HCT116 (cell line): ENCODE measurements around the gene ARL4A.

Experiments used
- EZH2 ChIP-seq: fragments of 200-600 bp; sonication (generic); IDR thresholded peaks from 2 replicates; pipeline ENCODE4 v1.6.1; 2017; ENCODE audit warnings: antibody characterized with exemption, mixed run types
- RAD21 ChIP-seq: IDR thresholded peaks from 2 replicates; pipeline ENCODE4 v1.6.1; 2012; ENCODE audit warnings: low read depth, mild to moderate bottlenecking
- SP1 ChIP-seq: IDR thresholded peaks from 2 replicates; pipeline ENCODE4 v1.6.1; 2012; ENCODE audit warnings: low read depth
- TF ChIP-seq, protein P1 (sequence below), 3 experiments: fragments of 200-600 bp in 1 of 3; sonication (generic) in 1 of 3; IDR thresholded peaks in 2 of 3; conservative IDR thresholded peaks in 1 of 3; 2 replicates each; pipeline ENCODE4 v1.5.1; 2012 to 2017; ENCODE audit warnings: low read depth in 2 of 3, low read length in 2 of 3, antibody characterized with exemption in 1 of 3, borderline replicate concordance in 1 of 3, control low read depth in 1 of 3, mild to moderate bottlenecking in 1 of 3, mixed read lengths in 1 of 3, mixed run types in 1 of 3, moderate library complexity in 1 of 3; ENCODE audit not compliant: insufficient read depth in 1 of 3

DNA sequence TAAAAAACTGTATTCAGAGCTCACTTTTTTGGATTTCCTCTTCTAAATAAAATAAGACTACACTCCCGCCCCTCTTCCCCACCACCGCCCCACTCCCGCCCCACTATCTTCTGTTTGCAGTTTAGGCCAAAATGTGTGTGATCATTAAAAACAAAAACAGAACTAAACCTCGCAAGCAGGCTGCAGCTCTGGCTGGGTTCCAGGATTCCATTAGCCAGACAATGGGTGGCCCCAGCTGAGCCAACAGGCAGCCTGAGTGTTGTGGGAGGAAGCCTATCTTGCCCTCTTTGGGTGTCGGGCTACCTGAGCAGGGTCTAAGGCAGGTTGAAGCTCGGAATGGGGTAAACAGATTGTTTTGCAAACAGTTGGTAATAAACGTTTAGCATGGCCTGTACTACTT is 41.7 kb downstream of the ARL4A start:
- TF ChIP-seq, protein P1, sequence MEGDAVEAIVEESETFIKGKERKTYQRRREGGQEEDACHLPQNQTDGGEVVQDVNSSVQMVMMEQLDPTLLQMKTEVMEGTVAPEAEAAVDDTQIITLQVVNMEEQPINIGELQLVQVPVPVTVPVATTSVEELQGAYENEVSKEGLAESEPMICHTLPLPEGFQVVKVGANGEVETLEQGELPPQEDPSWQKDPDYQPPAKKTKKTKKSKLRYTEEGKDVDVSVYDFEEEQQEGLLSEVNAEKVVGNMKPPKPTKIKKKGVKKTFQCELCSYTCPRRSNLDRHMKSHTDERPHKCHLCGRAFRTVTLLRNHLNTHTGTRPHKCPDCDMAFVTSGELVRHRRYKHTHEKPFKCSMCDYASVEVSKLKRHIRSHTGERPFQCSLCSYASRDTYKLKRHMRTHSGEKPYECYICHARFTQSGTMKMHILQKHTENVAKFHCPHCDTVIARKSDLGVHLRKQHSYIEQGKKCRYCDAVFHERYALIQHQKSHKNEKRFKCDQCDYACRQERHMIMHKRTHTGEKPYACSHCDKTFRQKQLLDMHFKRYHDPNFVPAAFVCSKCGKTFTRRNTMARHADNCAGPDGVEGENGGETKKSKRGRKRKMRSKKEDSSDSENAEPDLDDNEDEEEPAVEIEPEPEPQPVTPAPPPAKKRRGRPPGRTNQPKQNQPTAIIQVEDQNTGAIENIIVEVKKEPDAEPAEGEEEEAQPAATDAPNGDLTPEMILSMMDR (IDR thresholded peaks at IDR 0.05 in 2 of 3, conservative IDR thresholded peaks at IDR 0.05 in 1 of 3; ENCODE audit: borderline replicate concordance in 1 of 3, insufficient read depth in 1 of 3, low read depth in 2 of 3, low read length in 2 of 3): no peak
- no peak for TF ChIP-seq EZH2
- TF ChIP-seq RAD21: no peak
- TF ChIP-seq SP1: no peak
